OCI-LY7 (cell line): ENCODE data around the gene RPS19. TPM values are rescaled to one million over a fixed set of nuclear protein-coding genes. Genes with fewer than 3 reads are reported as not detected.

Experiments used
- BruUV-seq: library from RNA; stranded (reverse); fragments of 400-500 nt; replicated peaks from 2 replicates; lab custom pipeline; 2021; lab: Mats Ljungman, UMichigan
- CTCF ChIA-PET: fragments of 300-600 bp; sonication (Branson Sonifier 250); formaldehyde crosslinking; loops from one replicate; lab custom pipeline; 2022; ENCODE audit warnings: antibody characterized with exemption; ENCODE audit not compliant: unreplicated experiment; lab: Charles Lee
- POLR2A ChIA-PET: fragments of 300-600 bp; sonication (Branson Sonifier 250); formaldehyde crosslinking; loops from one replicate; lab custom pipeline; 2022; ENCODE audit warnings: antibody characterized with exemption; lab: Charles Lee
- DNase-seq: peaks from one replicate; pipeline ENCODE4 v3.0.0-alpha.2; 2015; ENCODE audit warnings: low spot score
- H2AFZ ChIP-seq: fragments of 200-600 bp; sonication (generic), shearing (Covaris generic); 2 replicates; pipeline ENCODE4 v1.6.1; 2014; ENCODE audit warnings: mild to moderate bottlenecking, antibody characterized with exemption, low read length, moderate library complexity
- H3K27ac ChIP-seq: fragments of 200-600 bp; sonication (generic); 2 replicates; pipeline ENCODE4 v1.5.1; 2014; ENCODE audit warnings: mixed run types, low read depth, mild to moderate bottlenecking, moderate library complexity, low read length, inconsistent platforms; ENCODE audit not compliant: poor library complexity, severe bottlenecking
- H3K36me3 ChIP-seq: fragments of 200-600 bp; sonication (generic); 2 replicates; pipeline ENCODE4 v1.6.1; 2014; ENCODE audit warnings: mild to moderate bottlenecking, antibody characterized with exemption, low read length, moderate library complexity, mixed read lengths; ENCODE audit not compliant: insufficient read depth
- H3K4me1 ChIP-seq: fragments of 200-600 bp; sonication (generic); 2 replicates; pipeline ENCODE4 v1.5.1; 2014; ENCODE audit warnings: mild to moderate bottlenecking, low read length; ENCODE audit not compliant: insufficient read depth, poor library complexity, severe bottlenecking
- H3K4me2 ChIP-seq: fragments of 200-600 bp; sonication (generic); 2 replicates; pipeline ENCODE4 v1.6.1; 2014; ENCODE audit warnings: mild to moderate bottlenecking, low read length
- H3K4me3 ChIP-seq: fragments of 200-600 bp; sonication (generic); 2 replicates; pipeline ENCODE4 v1.5.1; 2014; ENCODE audit warnings: mild to moderate bottlenecking, low read depth, low read length; ENCODE audit not compliant: poor library complexity, severe bottlenecking
- H3K79me2 ChIP-seq: fragments of 200-600 bp; sonication (generic); 2 replicates; pipeline ENCODE4 v1.6.1; 2016; ENCODE audit warnings: low read depth, mild to moderate bottlenecking, low read length, moderate library complexity, mixed read lengths; ENCODE audit not compliant: insufficient read depth
- H3K9me2 ChIP-seq: fragments of 200-600 bp; sonication (generic); 2 replicates; pipeline ENCODE4 v1.6.1; 2016; ENCODE audit warnings: mild to moderate bottlenecking, low read length, mixed read lengths; ENCODE audit not compliant: insufficient read depth
- H3K9me3 ChIP-seq: fragments of 200-600 bp; sonication (generic); 2 replicates; pipeline ENCODE4 v1.6.1; 2014; ENCODE audit warnings: mild to moderate bottlenecking, mixed run types, low read length, mixed read lengths
- H4K20me1 ChIP-seq: fragments of 200-600 bp; sonication (generic); 2 replicates; pipeline ENCODE4 v1.6.1; 2014; ENCODE audit warnings: mild to moderate bottlenecking, antibody characterized with exemption, low read length, moderate library complexity, mixed read lengths; ENCODE audit not compliant: insufficient read depth
- CTCF ChIP-seq: fragments of 200-600 bp; sonication (generic); conservative IDR thresholded peaks from 2 replicates; pipeline ENCODE4 v1.5.1; 2014; ENCODE audit warnings: mild to moderate bottlenecking, antibody characterized with exemption, low read length, moderate library complexity, mixed read lengths
- EZH2phosphoT487 ChIP-seq: fragments of 200-600 bp; sonication (generic); IDR thresholded peaks from 2 replicates; pipeline ENCODE4 v1.6.1; 2018; ENCODE audit warnings: low read depth, borderline replicate concordance, mild to moderate bottlenecking, mixed run types, antibody characterized with exemption, low read length, moderate library complexity, mixed read lengths
- intact Hi-C: fragments of 100-400 bp; cut with micrococcal nuclease; formaldehyde crosslinking; loops from one replicate; pipeline ENCODE4 v1.10.0; 2022; ENCODE audit not compliant: unreplicated experiment
- total RNA-seq, 2 experiments: library from RNA; depleted of rRNA in 1 of 2; stranded (reverse); fragments of >200 nt in 1 of 2; shearing (Covaris generic) in 1 of 2; gene quantifications; 2 replicates each; pipeline ENCODE4 v1.2.3, GENCODE V29; 2014 to 2022

Gene RPS19
- total RNA-seq, 2 experiments from 2014 or later = 3,803 to 4,414 TPM

GRCh38 chr19:41845051-41845590 lies 14.9 kb upstream of the RPS19 start:
- TF ChIP-seq EZH2phosphoT487 = no peak
- TF ChIP-seq CTCF = no peak
- no peaks in the 10 kb centered on the region for H3K36me3 ChIP-seq
- H3K4me1 ChIP-seq = peaks cover 5% of the 10 kb centered on the region
- no TSS peak for BruUV-seq
- H3K79me2 ChIP-seq = no peaks in the 10 kb centered on the region
- ChIA-PET POLR2A (no interaction called here), CTCF (no interaction called here)
- H3K27ac ChIP-seq = no peak overlapping the region
- H3K9me3 ChIP-seq = no peaks in the 10 kb centered on the region
- H3K9me2 ChIP-seq = no peaks in the 10 kb centered on the region
- no peak for DNase-seq
- no peak overlapping the region for H3K4me2 ChIP-seq
- intact Hi-C loops = no loop called here
- no peaks in the 10 kb centered on the region for H4K20me1 ChIP-seq
- H3K4me3 ChIP-seq = no peak overlapping the region
- no peak overlapping the region for H2AFZ ChIP-seq

- Histone ChIP-seq H2AFZ (no peak overlapping the region), H3K4me1 (no peaks in the 10 kb centered on the region), H3K27ac (no peak overlapping the region), H4K20me1 (no peaks in the 10 kb centered on the region), H3K79me2 (no peaks in the 10 kb centered on the region), H3K4me2 (no peak overlapping the region), H3K36me3 (no peaks in the 10 kb centered on the region), H3K4me3 (no peak overlapping the region), H3K9me2 (no peaks in the 10 kb centered on the region), H3K9me3 (no peaks in the 10 kb centered on the region)
- no TSS peak for BruUV-seq
- CTCF ChIA-PET = no interaction called here
- POLR2A ChIA-PET = no interaction called here
- no peak for DNase-seq
- TF ChIP-seq EZH2phosphoT487 = no peak
- no peak for TF ChIP-seq CTCF
- intact Hi-C loops = no loop called here
Observed at GRCh38 chr19:41847351-41848105, 12.5 kb upstream of the RPS19 start.

GRCh38 chr19:41848666-41849065 lies 11.4 kb upstream of the RPS19 start:
- no peak for TF ChIP-seq CTCF
- TF ChIP-seq EZH2phosphoT487 = no peak
- Histone ChIP-seq H3K27ac (no peak overlapping the region), H3K4me1 (no peaks in the 10 kb centered on the region), H3K36me3 (no peaks in the 10 kb centered on the region), H3K4me2 (no peak overlapping the region), H3K79me2 (no peaks in the 10 kb centered on the region), H4K20me1 (no peaks in the 10 kb centered on the region), H3K9me3 (no peaks in the 10 kb centered on the region), H2AFZ (no peak overlapping the region), H3K9me2 (no peaks in the 10 kb centered on the region), H3K4me3 (no peak overlapping the region)
- no TSS peak for BruUV-seq
- ChIA-PET CTCF (no interaction called here), POLR2A (no interaction called here)
- no peak for DNase-seq
- intact Hi-C loops = no loop called here
